ENCODE results near the gene SIM2.

GRCh38 chr21:36661511-36662309 is 37.2 kb upstream of the SIM2 start:
- TF ChIP-seq, protein P1, sequence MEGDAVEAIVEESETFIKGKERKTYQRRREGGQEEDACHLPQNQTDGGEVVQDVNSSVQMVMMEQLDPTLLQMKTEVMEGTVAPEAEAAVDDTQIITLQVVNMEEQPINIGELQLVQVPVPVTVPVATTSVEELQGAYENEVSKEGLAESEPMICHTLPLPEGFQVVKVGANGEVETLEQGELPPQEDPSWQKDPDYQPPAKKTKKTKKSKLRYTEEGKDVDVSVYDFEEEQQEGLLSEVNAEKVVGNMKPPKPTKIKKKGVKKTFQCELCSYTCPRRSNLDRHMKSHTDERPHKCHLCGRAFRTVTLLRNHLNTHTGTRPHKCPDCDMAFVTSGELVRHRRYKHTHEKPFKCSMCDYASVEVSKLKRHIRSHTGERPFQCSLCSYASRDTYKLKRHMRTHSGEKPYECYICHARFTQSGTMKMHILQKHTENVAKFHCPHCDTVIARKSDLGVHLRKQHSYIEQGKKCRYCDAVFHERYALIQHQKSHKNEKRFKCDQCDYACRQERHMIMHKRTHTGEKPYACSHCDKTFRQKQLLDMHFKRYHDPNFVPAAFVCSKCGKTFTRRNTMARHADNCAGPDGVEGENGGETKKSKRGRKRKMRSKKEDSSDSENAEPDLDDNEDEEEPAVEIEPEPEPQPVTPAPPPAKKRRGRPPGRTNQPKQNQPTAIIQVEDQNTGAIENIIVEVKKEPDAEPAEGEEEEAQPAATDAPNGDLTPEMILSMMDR (IDR thresholded peaks at IDR 0.05): no peak
- TF ChIP-seq POLR2A (IDR thresholded peaks at IDR 0.05) (no peak), EP300 (IDR thresholded peaks at IDR 0.05) (no peak), POLR2AphosphoS5 (IDR thresholded peaks at IDR 0.05) (no peak)

Measured in suprapubic skin (tissue), 4 donors.